A549 (cell line): ENCODE results near the gene RHBDL1.
A peak's percentile ranks its signal among the peaks of the same experiment; 100 is the strongest.

ENCODE experiments used
- CBX2 ChIP-seq: fragments of 200-600 bp; sonication (generic); IDR thresholded peaks from 2 replicates; pipeline ENCODE4 v1.6.1; 2016; ENCODE audit warnings: low read depth, mild to moderate bottlenecking, borderline replicate concordance
- CEBPB ChIP-seq, 2 experiments: fragments of >200 bp in 1 of 2; sonication (Bioruptor Twin) in 1 of 2; formaldehyde crosslinking in 1 of 2; IDR thresholded peaks; 2 replicates each; pipeline ENCODE4 v1.6.1; 2012 to 2016
- EHMT2 ChIP-seq: fragments of 200-600 bp; sonication (generic); IDR thresholded peaks from 2 replicates; pipeline ENCODE4 v1.6.1; 2016; ENCODE audit warnings: antibody characterized with exemption, low read depth, mild to moderate bottlenecking, moderate library complexity
- EP300 ChIP-seq, 2 experiments: fragments of >200 bp; sonication (Bioruptor Twin); formaldehyde crosslinking; IDR thresholded peaks; 2 replicates in 1 of 2; 3 replicates in 1 of 2; pipeline ENCODE4 v1.6.1; 2016 to 2017
- ESRRA ChIP-seq: fragments of 150-350 bp; IDR thresholded peaks from 2 replicates; pipeline ENCODE4 v1.6.1; 2014; ENCODE audit warnings: mild to moderate bottlenecking, low read length, borderline replicate concordance
- HOXA7 ChIP-seq: fragments of 250-450 bp; sonication (Bioruptor Pico); IDR thresholded peaks from 2 replicates; pipeline ENCODE4 v1.5.0; 2020; ENCODE audit warnings: mild to moderate bottlenecking, moderate library complexity
- JUNB ChIP-seq: fragments of >200 bp; sonication (Bioruptor Twin); formaldehyde crosslinking; IDR thresholded peaks from 2 replicates; pipeline ENCODE4 v1.6.1; 2016
- MAFK ChIP-seq: fragments of 450-650 bp; IDR thresholded peaks from 2 replicates; pipeline ENCODE4 v1.6.1; 2014; ENCODE audit not compliant: partially characterized antibody
- MYC ChIP-seq: IDR thresholded peaks from 2 replicates; pipeline ENCODE4 v1.6.1; 2012; ENCODE audit warnings: mild to moderate bottlenecking, inconsistent platforms, low read length, improper control_type of control experiment, borderline replicate concordance
- PBX3 ChIP-seq: IDR thresholded peaks from 2 replicates; pipeline ENCODE4 v1.6.1; 2012
- POLR2A ChIP-seq: IDR thresholded peaks from 2 replicates; pipeline ENCODE4 v1.6.1; 2012; ENCODE audit warnings: mild to moderate bottlenecking, low read length
- USF2 ChIP-seq: fragments of 450-650 bp; IDR thresholded peaks from 2 replicates; pipeline ENCODE4 v1.6.1; 2014; ENCODE audit warnings: antibody characterized with exemption
- TF ChIP-seq, protein P1 (sequence below): fragments of >200 bp; sonication (Bioruptor Twin); formaldehyde crosslinking; IDR thresholded peaks from 3 replicates; pipeline ENCODE4 v1.5.1; 2016
- TF ChIP-seq, protein P2 (sequence below): IDR thresholded peaks from 2 replicates; pipeline ENCODE4 v1.6.1; 2012

DNA sequence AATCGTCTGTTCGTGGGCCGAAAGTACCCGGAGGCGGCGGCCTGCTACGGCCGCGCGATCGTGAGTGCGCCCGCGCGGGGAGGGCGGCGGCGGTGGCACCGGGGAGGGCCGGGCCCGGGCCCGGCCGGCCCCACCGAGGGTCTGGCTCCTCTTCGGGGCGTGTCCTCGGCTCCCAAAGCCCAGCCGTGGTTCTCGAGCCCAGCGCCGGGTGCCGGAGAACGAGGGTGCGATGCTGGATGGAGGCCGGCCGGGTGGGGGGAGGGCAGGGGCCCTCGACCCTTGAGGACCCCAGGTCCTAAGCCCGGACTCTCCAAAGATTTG, 5.1 kb downstream of the RHBDL1 start:
- TF ChIP-seq EP300 (IDR thresholded peaks at IDR 0.05) (no peak), USF2 (no peak), POLR2A (peak; percentile 1; the same call in 1 of the 2 replicates), JUNB (no peak), CEBPB (IDR thresholded peaks at IDR 0.05) (no peak), ESRRA (no peak), HOXA7 (no peak), MYC (no peak), EHMT2 (no peak), CBX2 (no peak), PBX3 (no peak), MAFK (no peak)
- TF ChIP-seq, protein P1, sequence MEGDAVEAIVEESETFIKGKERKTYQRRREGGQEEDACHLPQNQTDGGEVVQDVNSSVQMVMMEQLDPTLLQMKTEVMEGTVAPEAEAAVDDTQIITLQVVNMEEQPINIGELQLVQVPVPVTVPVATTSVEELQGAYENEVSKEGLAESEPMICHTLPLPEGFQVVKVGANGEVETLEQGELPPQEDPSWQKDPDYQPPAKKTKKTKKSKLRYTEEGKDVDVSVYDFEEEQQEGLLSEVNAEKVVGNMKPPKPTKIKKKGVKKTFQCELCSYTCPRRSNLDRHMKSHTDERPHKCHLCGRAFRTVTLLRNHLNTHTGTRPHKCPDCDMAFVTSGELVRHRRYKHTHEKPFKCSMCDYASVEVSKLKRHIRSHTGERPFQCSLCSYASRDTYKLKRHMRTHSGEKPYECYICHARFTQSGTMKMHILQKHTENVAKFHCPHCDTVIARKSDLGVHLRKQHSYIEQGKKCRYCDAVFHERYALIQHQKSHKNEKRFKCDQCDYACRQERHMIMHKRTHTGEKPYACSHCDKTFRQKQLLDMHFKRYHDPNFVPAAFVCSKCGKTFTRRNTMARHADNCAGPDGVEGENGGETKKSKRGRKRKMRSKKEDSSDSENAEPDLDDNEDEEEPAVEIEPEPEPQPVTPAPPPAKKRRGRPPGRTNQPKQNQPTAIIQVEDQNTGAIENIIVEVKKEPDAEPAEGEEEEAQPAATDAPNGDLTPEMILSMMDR = no peak
- TF ChIP-seq, protein P2, sequence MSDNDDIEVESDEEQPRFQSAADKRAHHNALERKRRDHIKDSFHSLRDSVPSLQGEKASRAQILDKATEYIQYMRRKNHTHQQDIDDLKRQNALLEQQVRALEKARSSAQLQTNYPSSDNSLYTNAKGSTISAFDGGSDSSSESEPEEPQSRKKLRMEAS = no peak
